SK-N-SH (cell line): ENCODE measurements around the gene TMOD3. TPM values are rescaled to one million over a fixed set of nuclear protein-coding genes. Genes with fewer than 3 reads are reported as not detected.

Source experiments
- CTCF ChIA-PET: fragments of 300-600, 350-600 bp; formaldehyde crosslinking; extraction: SDS; loops from one replicate; lab custom pipeline; 2021; lab: Yijun Ruan, JAX
- POLR2A ChIA-PET: fragments of 350-600 bp; sonication (Branson Sonifier 250); formaldehyde crosslinking; extraction: SDS; loops from one replicate; lab custom pipeline; 2020; ENCODE audit warnings: antibody characterized with exemption, inconsistent platforms; lab: Yijun Ruan, JAX
- DNase-seq: peaks from one replicate; pipeline ENCODE4 v3.0.0; 2012
- H2AFZ ChIP-seq: fragments of 200-600 bp; sonication (generic); 2 replicates; pipeline ENCODE4 v1.8.1; 2016; ENCODE audit warnings: antibody characterized with exemption, mild to moderate bottlenecking, low read depth
- H3F3A ChIP-seq: fragments of 200-600 bp; sonication (generic); replicated peaks from 2 replicates; pipeline ENCODE3; 2016; ENCODE audit warnings: antibody characterized with exemption, mild to moderate bottlenecking; ENCODE audit not compliant: insufficient read depth
- H3K27ac ChIP-seq, 2 experiments: fragments of 200-500 bp in 1 of 2; fragments of 200-600 bp in 1 of 2; sonication (Bioruptor generic) in 1 of 2; sonication (generic), shearing (Covaris generic) in 1 of 2; 2 replicates each; pipeline versions ENCODE4 v1.5.1 to v1.6.1; 2014 to 2016; ENCODE audit warnings: low read depth in 2 of 2, inconsistent platforms in 1 of 2, low read length in 1 of 2, mild to moderate bottlenecking in 1 of 2, mixed read lengths in 1 of 2
- H3K27me3 ChIP-seq: fragments of 200-600 bp; sonication (generic), shearing (Covaris generic); 2 replicates; pipeline ENCODE4 v1.6.1; 2016; ENCODE audit warnings: mixed run types; ENCODE audit not compliant: insufficient read depth
- H3K36me3 ChIP-seq, 2 experiments: fragments of 200-500 bp in 1 of 2; fragments of 200-600 bp in 1 of 2; sonication (Bioruptor generic) in 1 of 2; sonication (generic) in 1 of 2; replicated peaks in 1 of 2; 2 replicates each; pipeline versions ENCODE3 to v1.5.1; 2014 to 2016; ENCODE audit warnings: low read length in 1 of 2, mild to moderate bottlenecking in 1 of 2; ENCODE audit not compliant: insufficient read depth in 2 of 2, control insufficient read depth in 1 of 2
- H3K4me1 ChIP-seq, 2 experiments: fragments of 200-500 bp in 1 of 2; fragments of 200-600 bp in 1 of 2; sonication (Bioruptor generic) in 1 of 2; sonication (generic), shearing (Covaris generic) in 1 of 2; 2 replicates each; pipeline versions ENCODE4 v1.5.1 to v1.6.1; 2014 to 2016; ENCODE audit warnings: low read depth in 1 of 2, low read length in 1 of 2, mixed run types in 1 of 2; ENCODE audit not compliant: insufficient read depth in 2 of 2, control insufficient read depth in 1 of 2
- H3K4me2 ChIP-seq: fragments of 200-600 bp; sonication (generic), shearing (Covaris generic); 2 replicates; pipeline ENCODE4 v1.6.1; 2017; ENCODE audit warnings: mixed run types
- H3K4me3 ChIP-seq, 2 experiments: fragments of 200-500 bp in 1 of 2; fragments of 200-600 bp in 1 of 2; sonication (Bioruptor generic) in 1 of 2; sonication (generic), shearing (Covaris generic) in 1 of 2; 2 replicates each; pipeline versions ENCODE4 v1.5.1 to v1.8.1; 2014 to 2016; ENCODE audit warnings: low read depth in 2 of 2, inconsistent platforms in 1 of 2, low read length in 1 of 2, mild to moderate bottlenecking in 1 of 2, mixed read lengths in 1 of 2, moderate library complexity in 1 of 2
- H3K79me2 ChIP-seq: fragments of 200-600 bp; sonication (generic); 2 replicates; pipeline ENCODE4 v1.8.1; 2017; ENCODE audit warnings: mild to moderate bottlenecking; ENCODE audit not compliant: insufficient read depth
- H3K9ac ChIP-seq: fragments of 200-600 bp; sonication (generic); 2 replicates; pipeline ENCODE4 v1.6.1; 2017; ENCODE audit warnings: mixed run types
- H3K9me2 ChIP-seq: fragments of 200-600 bp; sonication (generic); 2 replicates; pipeline ENCODE4 v1.6.1; 2017; ENCODE audit warnings: mixed run types
- H3K9me3 ChIP-seq: fragments of 200-600 bp; sonication (generic); 2 replicates; pipeline ENCODE4 v1.6.1; 2017; ENCODE audit warnings: mixed run types, mild to moderate bottlenecking, moderate library complexity
- H4K20me1 ChIP-seq: fragments of 200-600 bp; sonication (generic); 2 replicates; pipeline ENCODE4 v1.6.1; 2017; ENCODE audit warnings: mild to moderate bottlenecking, mixed run types; ENCODE audit not compliant: insufficient read depth
- CHD2 ChIP-seq: fragments of 150-350 bp; IDR thresholded peaks from 2 replicates; pipeline ENCODE4 v1.6.1; 2018; ENCODE audit warnings: low read length; ENCODE audit not compliant: partially characterized antibody
- FOSL2 ChIP-seq: IDR thresholded peaks from 2 replicates; pipeline ENCODE4 v1.4.0; 2012; ENCODE audit warnings: low read depth, mild to moderate bottlenecking, moderate library complexity, borderline replicate concordance
- FOXJ3 ChIP-seq: sonication (generic); formaldehyde crosslinking; IDR thresholded peaks from 2 replicates; pipeline ENCODE4 v1.5.1; 2020; ENCODE audit warnings: mild to moderate bottlenecking, missing genetic modification reagents
- GABPA ChIP-seq: IDR thresholded peaks from 2 replicates; pipeline ENCODE4 v1.4.0; 2012; ENCODE audit warnings: low read depth, mild to moderate bottlenecking
- GATA2 ChIP-seq: sonication (generic); formaldehyde crosslinking; IDR thresholded peaks from 2 replicates; pipeline ENCODE4 v1.5.0; 2020; ENCODE audit warnings: mild to moderate bottlenecking, missing genetic modification reagents
- IRF3 ChIP-seq: fragments of 150-350 bp; IDR thresholded peaks from 2 replicates; pipeline ENCODE4 v1.6.1; 2016; ENCODE audit warnings: mild to moderate bottlenecking, low read depth, low read length
- JUND ChIP-seq: IDR thresholded peaks from 2 replicates; pipeline ENCODE4 v1.4.0; 2012
- MAX ChIP-seq: IDR thresholded peaks from 2 replicates; pipeline ENCODE4 v1.4.0; 2012; ENCODE audit warnings: low read depth
- NFIC ChIP-seq: IDR thresholded peaks from 2 replicates; pipeline ENCODE4 v1.4.0; 2012; ENCODE audit warnings: borderline replicate concordance
- PBX3 ChIP-seq: IDR thresholded peaks from 2 replicates; pipeline ENCODE4; 2012
- RAD21 ChIP-seq: IDR thresholded peaks from 2 replicates; pipeline ENCODE4 v1.6.1; 2012; ENCODE audit warnings: mild to moderate bottlenecking, low read length
- SIN3A ChIP-seq: IDR thresholded peaks from 2 replicates; pipeline ENCODE4 v1.6.1; 2012; ENCODE audit warnings: low read depth, mild to moderate bottlenecking, low read length, moderate library complexity, borderline replicate concordance
- TAF1 ChIP-seq: IDR thresholded peaks from 2 replicates; pipeline ENCODE4 v1.6.1; 2012; ENCODE audit warnings: low read depth, mild to moderate bottlenecking, low read length, moderate library complexity, borderline replicate concordance
- TCF12 ChIP-seq: IDR thresholded peaks from 2 replicates; pipeline ENCODE4 v1.4.0; 2012
- TEAD4 ChIP-seq: IDR thresholded peaks from 2 replicates; pipeline ENCODE4 v1.4.0; 2012; ENCODE audit warnings: mild to moderate bottlenecking, borderline replicate concordance; ENCODE audit not compliant: insufficient read depth
- USF1 ChIP-seq: IDR thresholded peaks from 2 replicates; pipeline ENCODE4 v1.4.0; 2012; ENCODE audit warnings: low read depth, borderline replicate concordance
- USF2 ChIP-seq: fragments of 150-350 bp; IDR thresholded peaks from 2 replicates; pipeline ENCODE4 v1.6.1; 2017; ENCODE audit warnings: antibody characterized with exemption, low read length, low read depth, borderline replicate concordance
- ZBTB33 ChIP-seq: IDR thresholded peaks from 2 replicates; pipeline ENCODE4 v1.4.0; 2012; ENCODE audit warnings: low read depth, borderline replicate concordance
- WGBS: methylation state at CpG from one replicate; pipeline ENCODE4 v1.1.6; 2017; ENCODE audit warnings: low lambda C conversion rate; 5-methylcytosine and 5-hydroxymethylcytosine counted together
- polyA plus RNA-seq, 3 experiments: library from polyadenylated mRNA; depleted of rRNA; stranded (reverse); fragments of >200 nt; gene quantifications; 2 replicates each; pipeline ENCODE4 v1.2.3, GENCODE V29; 2012

TMOD3 gene
- polyA plus RNA-seq, 1 of the 3 experiments (the other 2 are of a cell fraction), result 6.0 TPM

GRCh38 chr15:51879555-51879954 is 50.1 kb downstream of the TMOD3 start:
- Histone ChIP-seq H3K9me2 (no peaks in the 10 kb centered on the region), H4K20me1 (peaks cover 17% of the 10 kb centered on the region; the same call in 1 of the 2 replicates), H3K36me3 (peaks cover 0 to 9% of the 10 kb centered on the region in 2 experiments), H3K9me3 (no peaks in the 10 kb centered on the region), H2AFZ (no peak overlapping the region), H3K4me1 (peaks cover 9 to 58% of the 10 kb centered on the region in 2 experiments; a peak in 3 of 4 replicates), H3K4me2 (peak overlapping the region; percentile 30; the same call in 1 of the 2 replicates), H3K27me3 (no peaks in the 10 kb centered on the region), H3K4me3 (no peak overlapping the region), H3K27ac (peak overlapping the region; percentile 67 to 93), H3K79me2 (peaks cover 77% of the 10 kb centered on the region), H3K9ac (peak overlapping the region; percentile 51; the same call in 1 of the 2 replicates), H3F3A (peaks cover 45% of the 10 kb centered on the region)
- ChIA-PET CTCF (interaction anchor here (1.1 to 4.6 kb wide), 2 partner anchors 9 to 27 kb away, joined by 3 to 30 read pairs; no protein-coding TSS in a partner anchor), POLR2A (no interaction called here)
- DNase-seq, result no peak
- 4% methylated on average over 1 of the region's 1 CpG for WGBS
- TF ChIP-seq TAF1 (no peak), PBX3 (peak; percentile 62), TCF12 (peak; percentile 29), JUND (no peak), USF2 (no peak), GATA2 (CRISPR knock-in tag) (no peak), ZBTB33 (no peak), MAX (no peak), SIN3A (no peak), CHD2 (no peak), USF1 (no peak), NFIC (peak; percentile 67), GABPA (no peak), FOSL2 (peak; percentile 42; the same call in 1 of the 2 replicates), TEAD4 (no peak), RAD21 (no peak), IRF3 (no peak), FOXJ3 (CRISPR knock-in tag) (no peak)
